Measurements from ENCODE around the gene C1orf232.

C1orf232 gene

GRCh38 chr1:26125382-26125781 lies 43.4 kb downstream of the C1orf232 start:
- DNase-seq (ENCODE audit: low read depth in 3 of 3, low spot score in 1 of 3), result no peak

GRCh38 chr1:26124418-26125331 lies 44.1 kb downstream of the C1orf232 start:
- DNase-seq (ENCODE audit: low read depth in 3 of 3, low spot score in 1 of 3), result no peak

GRCh38 chr1:26122988-26123973 lies 45.5 kb downstream of the C1orf232 start:
- no peak for DNase-seq (ENCODE audit: low read depth in 3 of 3, low spot score in 1 of 3)

DNA sequence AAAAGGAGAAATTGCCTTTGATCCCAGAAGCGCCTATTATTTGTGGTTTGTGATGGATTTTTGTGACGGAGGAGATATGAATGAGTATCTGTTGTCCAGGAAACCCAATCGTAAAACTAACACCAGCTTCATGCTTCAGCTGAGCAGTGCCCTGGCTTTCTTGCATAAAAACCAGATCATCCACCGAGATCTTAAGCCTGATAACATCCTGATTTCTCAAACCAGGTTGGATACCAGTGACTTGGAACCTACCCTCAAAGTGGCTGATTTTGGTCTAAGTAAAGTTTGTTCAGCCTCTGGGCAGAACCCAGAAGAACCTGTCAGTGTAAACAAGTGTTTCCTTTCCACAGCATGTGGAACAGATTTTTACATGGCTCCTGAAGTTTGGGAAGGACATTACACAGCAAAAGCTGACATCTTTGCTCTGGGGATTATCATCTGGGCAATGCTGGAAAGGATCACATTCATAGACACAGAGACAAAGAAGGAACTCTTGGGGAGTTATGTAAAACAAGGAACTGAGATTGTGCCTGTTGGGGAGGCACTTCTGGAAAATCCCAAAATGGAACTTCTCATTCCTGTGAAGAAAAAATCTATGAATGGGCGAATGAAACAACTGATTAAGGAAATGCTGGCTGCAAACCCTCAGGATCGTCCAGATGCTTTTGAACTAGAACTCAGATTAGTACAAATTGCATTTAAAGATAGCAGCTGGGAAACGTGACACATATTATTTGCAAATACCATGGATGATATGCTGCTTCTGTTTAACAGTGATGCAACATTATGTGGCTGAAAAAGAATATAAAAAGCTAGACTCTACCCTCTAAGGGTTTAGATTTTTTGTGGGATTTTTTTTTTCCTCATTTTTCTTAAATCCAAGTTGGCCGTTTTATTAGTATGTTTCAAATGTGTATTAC lies 46.6 kb downstream of the C1orf232 start:
- DNase-seq (ENCODE audit: low read depth in 3 of 3, low spot score in 1 of 3), result no peak

- no peak for DNase-seq (ENCODE audit: low read depth in 3 of 3, low spot score in 1 of 3)
These were observed 48.7 kb downstream of the C1orf232 start for GRCh38 chr1:26119892-26120608.

DNA sequence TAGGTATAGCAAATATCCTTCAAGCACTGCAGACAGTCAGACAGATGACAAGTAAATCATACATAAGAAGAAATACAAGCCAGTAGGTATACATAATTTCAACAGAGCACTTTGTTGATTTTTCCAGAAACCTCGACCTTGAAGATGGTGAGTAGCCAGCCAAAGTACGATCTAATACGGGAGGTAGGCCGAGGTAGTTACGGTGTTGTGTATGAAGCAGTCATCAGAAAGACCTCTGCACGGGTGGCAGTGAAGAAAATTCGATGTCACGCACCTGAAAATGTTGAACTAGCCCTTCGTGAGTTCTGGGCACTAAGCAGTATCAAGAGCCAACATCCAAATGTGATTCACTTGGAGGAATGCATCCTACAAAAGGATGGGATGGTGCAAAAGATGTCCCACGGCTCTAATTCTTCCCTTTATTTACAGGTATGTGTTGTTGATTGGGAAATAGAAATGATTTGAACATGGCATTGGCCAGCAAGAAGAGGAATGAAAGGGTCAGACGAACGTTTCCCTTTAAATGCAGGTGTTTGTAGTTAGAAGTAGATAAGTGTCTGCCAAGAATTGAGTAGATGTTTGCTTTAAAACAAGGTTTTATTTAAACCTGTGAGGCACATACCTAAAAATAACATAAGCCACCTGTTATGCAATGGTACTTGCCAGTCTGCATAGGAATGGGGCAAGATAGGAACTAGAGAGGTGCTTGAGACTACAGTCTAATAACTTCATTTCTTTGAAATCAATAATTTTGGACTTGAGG lies 54.4 kb downstream of the C1orf232 start:
- no peak for DNase-seq (ENCODE audit: low read depth in 3 of 3, low spot score in 1 of 3)
